Activated naive CD4-positive, alpha-beta T cell treated with anti-CD3 and anti-CD28 coated beads for 36 hours (primary cell): ENCODE results near the gene HOXC11. TPM values are rescaled to one million over a fixed set of nuclear protein-coding genes. Genes with fewer than 3 reads are reported as not detected.
A peak's percentile ranks its signal among the peaks of the same experiment; 100 is the strongest.

ENCODE experiments used
- CTCF ChIA-PET: fragments of 350-600 bp; sonication (Branson Sonifier 250); formaldehyde crosslinking; loops from one replicate; lab custom pipeline; 2021; ENCODE audit warnings: antibody characterized with exemption; lab: Charles Lee
- DNase-seq: peaks from one replicate; pipeline ENCODE4 v3.0.0-alpha.2; 2020
- H3K27ac Mint-ChIP-seq: one replicate; pipeline ENCODE4 v1.8.0; 2021; ENCODE audit warnings: mild to moderate bottlenecking, mixed read lengths
- H3K27me3 Mint-ChIP-seq: one replicate; pipeline ENCODE4 v1.8.0; 2021; ENCODE audit warnings: low read depth, mixed read lengths
- H3K36me3 Mint-ChIP-seq: one replicate; pipeline ENCODE4 v1.8.0; 2021; ENCODE audit warnings: low read depth, mixed read lengths
- H3K4me1 Mint-ChIP-seq: one replicate; pipeline ENCODE4 v1.8.0; 2021; ENCODE audit warnings: low read depth, mixed read lengths
- H3K4me3 Mint-ChIP-seq: one replicate; pipeline ENCODE4 v1.8.0; 2021; ENCODE audit warnings: mild to moderate bottlenecking, moderate library complexity, mixed read lengths
- H3K9me3 Mint-ChIP-seq: one replicate; pipeline ENCODE4 v1.8.0; 2021; ENCODE audit warnings: mixed read lengths
- intact Hi-C: fragments of 100-400 bp; cut with micrococcal nuclease; formaldehyde crosslinking; loops from one replicate; pipeline ENCODE4 v1.15.1; 2023
- total RNA-seq, 2 experiments: library from RNA; stranded (reverse); gene quantifications; one replicate each; pipeline ENCODE4 v1.2.3, GENCODE V29; 2021

The HOXC11 gene
- total RNA-seq, 2 experiments from 2014 or later: not detected

- peaks cover 6% of the 10 kb centered on the region for H3K36me3 Mint-ChIP-seq
- peaks cover 2% of the 10 kb centered on the region for H3K9me3 Mint-ChIP-seq
- H3K4me3 Mint-ChIP-seq: no peak overlapping the region
- no peak for DNase-seq
- no peak overlapping the region for H3K27ac Mint-ChIP-seq
- H3K4me1 Mint-ChIP-seq: peaks cover 22% of the 10 kb centered on the region
- CTCF ChIA-PET: no interaction called here
- intact Hi-C loops: loop anchor here (5.0 kb wide), 1 partner anchor 80 kb away; the partner anchor contains the start of gene HOXC4
- H3K27me3 Mint-ChIP-seq: peaks cover 85% of the 10 kb centered on the region
Observed at GRCh38 chr12:53972152-53972702, 699 bp upstream of the HOXC11 start.

GRCh38 chr12:53973236-53974042 is 513 bp downstream of the HOXC11 start:
- H3K4me1 Mint-ChIP-seq: peaks cover 22% of the 10 kb centered on the region
- H3K36me3 Mint-ChIP-seq: peaks cover 6% of the 10 kb centered on the region
- peaks cover 84% of the 10 kb centered on the region for H3K27me3 Mint-ChIP-seq
- intact Hi-C loops: loop anchor here (5.0 kb wide), 1 partner anchor 79 kb away; the partner anchor contains the start of gene HOXC4
- peak overlapping the region; percentile 28 for H3K27ac Mint-ChIP-seq
- peak overlapping the region; percentile 2 for H3K4me3 Mint-ChIP-seq
- CTCF ChIA-PET: no interaction called here
- DNase-seq: no peak
- H3K9me3 Mint-ChIP-seq: peaks cover 2% of the 10 kb centered on the region

- H3K27me3 Mint-ChIP-seq: peaks cover 84% of the 10 kb centered on the region
- intact Hi-C loops: loop anchor here (5.0 kb wide), 1 partner anchor 78 kb away; the partner anchor contains the start of gene HOXC4
- peaks cover 20% of the 10 kb centered on the region for H3K4me1 Mint-ChIP-seq
- peaks cover 2% of the 10 kb centered on the region for H3K9me3 Mint-ChIP-seq
- peak within 1 kb of the TSS; percentile 61 for H3K27ac Mint-ChIP-seq
- peak within 1 kb of the TSS; percentile 45 for H3K4me3 Mint-ChIP-seq
- CTCF ChIA-PET: no interaction called here
- H3K36me3 Mint-ChIP-seq: peaks cover 6% of the 10 kb centered on the region
- DNase-seq: peak; percentile 34
Observed at GRCh38 chr12:53974084-53975063, 1.4 kb downstream of the HOXC11 start, which contains the start of gene HOTAIR. Gene HOTAIR, minus strand, starts transcription at chr12:53974954.

- intact Hi-C loops: no loop called here
- Mint-ChIP-seq H3K36me3 (peaks cover 6% of the 10 kb centered on the region), H3K4me3 (no peak overlapping the region), H3K9me3 (peaks cover 2% of the 10 kb centered on the region), H3K27ac (no peak overlapping the region), H3K4me1 (peaks cover 20% of the 10 kb centered on the region), H3K27me3 (peaks cover 84% of the 10 kb centered on the region)
- DNase-seq: no peak
- CTCF ChIA-PET: interaction anchor here (0.8 kb wide), 1 partner anchor 245 kb away, joined by 5 read pairs; no protein-coding TSS in a partner anchor
Observed at GRCh38 chr12:53975064-53975471, 2.1 kb downstream of the HOXC11 start.

- peak overlapping the region; percentile 61 for H3K27ac Mint-ChIP-seq
- intact Hi-C loops: no loop called here
- H3K4me3 Mint-ChIP-seq: peak overlapping the region; percentile 34
Observed at GRCh38 chr12:53975479-53976152, 2.7 kb downstream of the HOXC11 start.

GRCh38 chr12:53976172-53976822 is 3.4 kb downstream of the HOXC11 start:
- H3K27ac Mint-ChIP-seq: no peak overlapping the region
- H3K36me3 Mint-ChIP-seq: peaks cover 6% of the 10 kb centered on the region
- DNase-seq: no peak
- intact Hi-C loops: no loop called here
- H3K9me3 Mint-ChIP-seq: peaks cover 2% of the 10 kb centered on the region
- CTCF ChIA-PET: interaction anchor here (0.7 to 0.8 kb wide), 2 partner anchors 244 to 281 kb away, joined by 3 to 5 read pairs; no protein-coding TSS in a partner anchor
- peaks cover 20% of the 10 kb centered on the region for H3K4me1 Mint-ChIP-seq
- no peak overlapping the region for H3K4me3 Mint-ChIP-seq
- peaks cover 84% of the 10 kb centered on the region for H3K27me3 Mint-ChIP-seq

More at GRCh38 chr12:53975479-53976152, 2.7 kb downstream of the HOXC11 start:
- no peak for DNase-seq
- Mint-ChIP-seq H3K27me3 (peaks cover 84% of the 10 kb centered on the region), H3K9me3 (peaks cover 2% of the 10 kb centered on the region), H3K36me3 (peaks cover 6% of the 10 kb centered on the region), H3K4me1 (peaks cover 20% of the 10 kb centered on the region)
- CTCF ChIA-PET: interaction anchor here (0.7 to 0.8 kb wide), 2 partner anchors 245 to 281 kb away, joined by 3 to 5 read pairs; no protein-coding TSS in a partner anchor

DNA sequence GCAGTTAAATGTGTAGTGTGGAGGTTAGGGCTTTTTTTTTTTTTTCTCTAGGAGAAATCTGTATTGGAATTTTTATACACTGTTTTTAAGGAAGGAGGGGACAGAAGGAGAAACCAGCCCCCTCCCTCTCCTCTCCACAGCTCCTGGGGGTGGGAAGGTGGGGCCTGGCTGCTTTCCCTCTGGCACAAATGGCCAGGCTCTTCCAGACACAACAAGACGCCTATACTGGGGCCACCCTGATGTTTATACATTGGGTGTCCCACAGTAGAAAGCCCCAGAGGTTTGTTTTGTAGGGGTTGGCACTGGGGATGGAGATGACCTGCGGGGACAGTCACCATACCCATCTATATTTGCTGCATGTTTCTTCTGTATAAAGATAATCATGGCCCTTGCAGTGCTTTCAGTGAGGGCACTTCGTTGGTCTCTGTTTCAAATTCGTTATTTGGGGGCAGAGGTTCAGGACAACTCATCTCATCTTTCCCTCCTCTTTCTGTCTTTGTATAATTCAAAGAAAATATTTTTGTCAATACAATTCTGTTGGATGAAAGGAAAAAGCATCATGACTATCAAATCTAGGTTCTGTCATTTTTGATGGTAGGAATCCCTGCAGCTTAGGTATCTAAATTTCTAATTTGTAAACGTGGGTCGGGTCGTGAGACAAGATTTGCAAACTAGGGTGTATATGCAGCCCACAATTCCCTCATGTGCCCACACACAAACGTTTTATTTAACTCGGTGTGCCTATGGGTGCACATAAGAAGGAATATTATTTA is 4.1 kb downstream of the HOXC11 start:
- CTCF ChIA-PET: interaction anchor here (0.7 kb wide), 1 partner anchor 23 kb away, joined by 4 read pairs; no protein-coding TSS in a partner anchor
- peaks cover 83% of the 10 kb centered on the region for H3K27me3 Mint-ChIP-seq
- no peak for DNase-seq
- peaks cover 20% of the 10 kb centered on the region for H3K4me1 Mint-ChIP-seq
- H3K4me3 Mint-ChIP-seq: no peak overlapping the region
- peaks cover 6% of the 10 kb centered on the region for H3K36me3 Mint-ChIP-seq
- H3K9me3 Mint-ChIP-seq: peaks cover 2% of the 10 kb centered on the region
- intact Hi-C loops: no loop called here
- no peak overlapping the region for H3K27ac Mint-ChIP-seq

GRCh38 chr12:53977596-53978445 is 4.9 kb downstream of the HOXC11 start:
- intact Hi-C loops: no loop called here
- H3K4me3 Mint-ChIP-seq: no peak overlapping the region
- H3K27me3 Mint-ChIP-seq: peaks cover 83% of the 10 kb centered on the region
- DNase-seq: no peak
- H3K36me3 Mint-ChIP-seq: peaks cover 6% of the 10 kb centered on the region
- no peak overlapping the region for H3K27ac Mint-ChIP-seq
- CTCF ChIA-PET: interaction anchor here (0.7 kb wide), 1 partner anchor 24 kb away, joined by 4 read pairs; no protein-coding TSS in a partner anchor
- H3K9me3 Mint-ChIP-seq: peaks cover 2% of the 10 kb centered on the region
- peaks cover 20% of the 10 kb centered on the region for H3K4me1 Mint-ChIP-seq

DNA sequence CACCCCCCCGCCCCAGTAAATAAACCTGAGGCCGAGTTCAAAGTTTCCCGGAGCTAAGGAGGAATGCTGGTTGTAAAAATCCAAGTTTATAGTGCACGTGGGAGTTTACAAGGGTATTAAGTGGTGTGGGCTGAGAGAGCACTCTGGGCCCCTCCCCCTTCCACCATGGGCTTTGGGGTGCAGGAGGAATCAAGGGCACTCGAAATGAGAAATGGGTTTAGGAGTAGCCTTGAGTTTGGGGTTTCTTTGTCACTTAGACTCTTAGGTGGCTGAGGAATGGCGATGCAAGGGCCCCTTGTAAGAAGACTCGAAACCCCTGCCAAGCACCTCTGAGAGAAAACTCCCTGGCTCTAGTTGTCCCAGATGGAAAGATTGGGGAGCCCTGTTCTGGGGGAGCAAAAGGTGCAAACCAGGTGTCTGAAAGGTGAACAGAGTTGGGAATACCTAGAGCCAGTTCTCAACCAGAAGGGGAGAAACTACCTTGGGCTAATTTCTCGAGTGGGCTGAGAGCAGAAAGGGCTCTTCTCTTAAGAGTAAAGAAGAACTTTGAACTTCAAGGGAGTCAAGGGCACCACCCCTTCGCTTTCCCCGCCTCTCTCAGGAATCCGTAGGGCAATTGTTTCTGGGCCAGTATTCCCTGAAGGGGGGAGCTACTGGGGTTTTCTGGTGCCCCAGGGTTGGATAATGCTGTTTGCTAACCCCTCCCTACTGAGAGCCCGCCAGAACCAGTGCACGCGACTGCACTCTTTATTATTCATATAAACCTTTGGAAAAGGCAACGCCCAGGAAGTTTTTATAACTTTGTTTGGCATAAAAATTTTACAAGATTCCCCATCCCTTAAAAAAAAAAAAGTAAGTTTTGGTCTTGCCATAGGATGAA is 5.8 kb downstream of the HOXC11 start:
- no peak overlapping the region for H3K27ac Mint-ChIP-seq
- H3K9me3 Mint-ChIP-seq: no peaks in the 10 kb centered on the region
- no peak for DNase-seq
- no peak overlapping the region for H3K4me3 Mint-ChIP-seq
- peaks cover 85% of the 10 kb centered on the region for H3K27me3 Mint-ChIP-seq
- H3K4me1 Mint-ChIP-seq: peaks cover 14% of the 10 kb centered on the region
- CTCF ChIA-PET: no interaction called here
- intact Hi-C loops: no loop called here
- H3K36me3 Mint-ChIP-seq: peaks cover 1% of the 10 kb centered on the region
